ENCODE data around the gene CLEC4C.

The CLEC4C gene

DNA sequence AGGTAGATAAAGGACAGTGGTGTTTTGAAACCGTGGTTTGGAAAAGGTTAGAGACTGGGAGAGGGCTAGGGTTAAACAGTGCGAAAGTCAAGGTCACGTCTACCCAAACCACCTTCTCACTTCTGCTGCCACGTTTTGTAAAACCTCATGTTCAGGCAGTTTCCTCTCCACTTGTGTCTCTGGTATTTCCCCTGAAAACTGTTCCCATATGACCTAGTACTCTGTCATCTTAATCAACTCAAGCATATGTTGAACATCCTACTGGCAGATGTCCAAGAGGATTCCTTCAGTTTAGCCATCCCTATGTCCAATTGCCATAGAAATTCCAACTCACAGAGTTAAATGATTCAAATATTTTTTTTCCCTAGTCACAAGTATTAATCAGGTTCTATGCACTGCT, 17.4 kb downstream of the CLEC4C start:
- H3K4me2 ChIP-seq (ENCODE audit: low read length), result no peak overlapping the region
- no peak overlapping the region for H2AFZ ChIP-seq
- TF ChIP-seq, protein P1, sequence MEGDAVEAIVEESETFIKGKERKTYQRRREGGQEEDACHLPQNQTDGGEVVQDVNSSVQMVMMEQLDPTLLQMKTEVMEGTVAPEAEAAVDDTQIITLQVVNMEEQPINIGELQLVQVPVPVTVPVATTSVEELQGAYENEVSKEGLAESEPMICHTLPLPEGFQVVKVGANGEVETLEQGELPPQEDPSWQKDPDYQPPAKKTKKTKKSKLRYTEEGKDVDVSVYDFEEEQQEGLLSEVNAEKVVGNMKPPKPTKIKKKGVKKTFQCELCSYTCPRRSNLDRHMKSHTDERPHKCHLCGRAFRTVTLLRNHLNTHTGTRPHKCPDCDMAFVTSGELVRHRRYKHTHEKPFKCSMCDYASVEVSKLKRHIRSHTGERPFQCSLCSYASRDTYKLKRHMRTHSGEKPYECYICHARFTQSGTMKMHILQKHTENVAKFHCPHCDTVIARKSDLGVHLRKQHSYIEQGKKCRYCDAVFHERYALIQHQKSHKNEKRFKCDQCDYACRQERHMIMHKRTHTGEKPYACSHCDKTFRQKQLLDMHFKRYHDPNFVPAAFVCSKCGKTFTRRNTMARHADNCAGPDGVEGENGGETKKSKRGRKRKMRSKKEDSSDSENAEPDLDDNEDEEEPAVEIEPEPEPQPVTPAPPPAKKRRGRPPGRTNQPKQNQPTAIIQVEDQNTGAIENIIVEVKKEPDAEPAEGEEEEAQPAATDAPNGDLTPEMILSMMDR (IDR thresholded peaks at IDR 0.05), result no peak

DNA sequence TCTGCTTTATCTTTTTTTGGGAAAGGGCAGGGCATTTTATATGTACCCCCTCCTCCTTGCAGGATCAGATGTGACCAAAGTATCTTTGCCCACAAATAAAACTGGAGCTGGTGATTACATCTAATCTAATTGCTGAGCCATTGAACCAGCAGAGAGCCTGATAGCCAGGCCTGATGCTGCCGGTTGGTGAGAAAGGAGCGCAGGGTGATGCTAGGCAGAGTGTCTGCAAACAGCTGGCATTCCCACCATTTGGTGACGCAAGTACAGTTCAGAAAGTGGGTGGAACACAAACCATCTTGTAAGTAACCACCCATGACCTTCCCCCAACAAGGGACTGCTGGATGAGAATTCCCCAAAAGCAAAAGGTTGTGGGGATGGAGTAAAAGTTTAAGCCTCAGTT, 23.2 kb downstream of the CLEC4C start:
- H3K36me3 ChIP-seq (ENCODE audit: control insufficient read depth, insufficient read depth, low read length), result no peaks in the 10 kb centered on the region
- H3K27me3 ChIP-seq (ENCODE audit: control insufficient read depth, insufficient read depth, low read length), result no peaks in the 10 kb centered on the region
- H3K27ac ChIP-seq, result no peak overlapping the region
- H3K79me2 ChIP-seq, result no peaks in the 10 kb centered on the region
- H3K4me2 ChIP-seq (ENCODE audit: low read length), result no peak overlapping the region
- H3K9me3 ChIP-seq (ENCODE audit: control insufficient read depth, low read length), result no peaks in the 10 kb centered on the region
- H3K4me1 ChIP-seq, result no peaks in the 10 kb centered on the region
- TF ChIP-seq, protein P1 (IDR thresholded peaks at IDR 0.05), result no peak
- no peak overlapping the region for H3K4me3 ChIP-seq (ENCODE audit: low read depth, low read length)
- no peak overlapping the region for H3K9ac ChIP-seq
- H2AFZ ChIP-seq, result no peak overlapping the region

More for the DNA sequence above, 17.4 kb downstream of the CLEC4C start:
- H3K27ac ChIP-seq, result no peak overlapping the region
- H3K27me3 ChIP-seq (ENCODE audit: control insufficient read depth, insufficient read depth, low read length), result no peaks in the 10 kb centered on the region
- H3K4me1 ChIP-seq, result no peaks in the 10 kb centered on the region
- no peaks in the 10 kb centered on the region for H3K79me2 ChIP-seq
- no peak overlapping the region for H3K9ac ChIP-seq
- H3K9me3 ChIP-seq (ENCODE audit: control insufficient read depth, low read length), result no peaks in the 10 kb centered on the region
- H3K4me3 ChIP-seq (ENCODE audit: low read depth, low read length), result no peak overlapping the region
- no peaks in the 10 kb centered on the region for H3K36me3 ChIP-seq (ENCODE audit: control insufficient read depth, insufficient read depth, low read length)

DNA sequence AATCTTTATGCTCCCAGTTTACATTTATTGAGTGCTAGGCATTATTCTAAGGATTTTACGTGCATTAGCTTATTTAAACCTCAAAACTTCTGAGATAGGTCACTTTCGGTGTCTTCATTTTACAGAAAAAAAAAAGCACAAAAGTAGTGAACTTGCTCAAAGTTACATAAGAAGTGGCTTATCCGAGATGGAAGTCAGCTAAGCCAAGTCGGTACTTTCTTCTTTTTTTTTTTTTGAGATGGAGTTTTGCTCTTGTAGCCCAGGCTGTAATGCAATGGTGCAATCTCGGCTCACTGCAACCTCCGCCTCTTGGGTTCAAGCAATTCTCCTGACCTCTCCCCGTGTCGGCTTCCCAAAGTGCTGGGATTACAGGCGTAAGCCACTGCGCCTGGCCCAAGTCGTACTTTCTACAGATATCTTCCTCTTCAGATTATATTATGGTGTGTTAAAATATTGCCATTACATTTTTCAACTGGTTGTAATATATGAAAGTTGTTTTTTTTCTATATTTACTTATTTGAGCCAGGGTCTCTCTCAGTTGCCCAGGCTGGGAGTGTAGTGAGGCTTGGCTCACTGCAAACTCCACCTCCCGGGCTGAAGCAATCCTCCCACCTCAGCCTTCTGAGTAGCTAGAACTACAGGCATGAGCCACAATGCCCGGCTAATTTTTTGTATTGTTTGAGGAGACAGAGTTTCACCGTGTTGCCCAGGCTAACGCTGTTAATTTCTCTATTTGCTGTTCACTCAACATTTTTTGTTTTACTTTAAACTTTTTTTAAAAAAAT, 27.0 kb downstream of the CLEC4C start:
- no peak overlapping the region for H2AFZ ChIP-seq
- no peaks in the 10 kb centered on the region for H3K4me1 ChIP-seq
- TF ChIP-seq, protein P1 (IDR thresholded peaks at IDR 0.05), result no peak

DNA sequence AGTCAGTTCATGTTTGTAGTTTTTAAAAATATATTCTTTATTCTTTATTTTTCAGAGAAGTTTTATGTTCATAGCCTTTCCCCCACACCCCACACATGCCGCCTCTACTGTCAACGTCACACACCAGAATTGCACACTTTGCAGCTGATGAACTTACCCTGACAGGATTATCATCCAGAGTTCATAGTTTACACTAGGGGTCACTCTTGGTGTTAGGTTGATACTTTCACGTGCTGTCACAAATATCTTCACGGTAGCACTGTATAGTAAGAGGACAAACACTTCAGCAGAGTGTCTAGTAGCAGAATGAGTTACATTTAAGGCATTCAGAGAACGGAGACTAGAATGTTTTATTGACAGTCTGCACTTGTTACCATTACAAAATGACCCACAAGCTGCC, 30.8 kb downstream of the CLEC4C start:
- no peak overlapping the region for H3K9ac ChIP-seq
- no peaks in the 10 kb centered on the region for H3K27me3 ChIP-seq (ENCODE audit: control insufficient read depth, insufficient read depth, low read length)
- no peaks in the 10 kb centered on the region for H3K4me1 ChIP-seq
- TF ChIP-seq, protein P1 (IDR thresholded peaks at IDR 0.05), result no peak
- no peak overlapping the region for H3K4me2 ChIP-seq (ENCODE audit: low read length)
- H3K9me3 ChIP-seq (ENCODE audit: control insufficient read depth, low read length), result no peaks in the 10 kb centered on the region
- H2AFZ ChIP-seq, result no peak overlapping the region
- no peaks in the 10 kb centered on the region for H3K36me3 ChIP-seq (ENCODE audit: control insufficient read depth, insufficient read depth, low read length)
- no peak overlapping the region for H3K27ac ChIP-seq
- no peak overlapping the region for H3K4me3 ChIP-seq (ENCODE audit: low read depth, low read length)
- no peaks in the 10 kb centered on the region for H3K79me2 ChIP-seq

More for the DNA sequence above, 27.0 kb downstream of the CLEC4C start:
- Histone ChIP-seq H3K79me2 (no peaks in the 10 kb centered on the region), H3K4me2 (ENCODE audit: low read length) (no peak overlapping the region), H3K9me3 (ENCODE audit: control insufficient read depth, low read length) (no peaks in the 10 kb centered on the region), H3K9ac (no peak overlapping the region), H3K27ac (no peak overlapping the region), H3K36me3 (ENCODE audit: control insufficient read depth, insufficient read depth, low read length) (no peaks in the 10 kb centered on the region), H3K4me3 (ENCODE audit: low read depth, low read length) (no peak overlapping the region), H3K27me3 (ENCODE audit: control insufficient read depth, insufficient read depth, low read length) (no peaks in the 10 kb centered on the region)
